ENCODE results near the gene KIF22. TPM values are rescaled to one million over a fixed set of nuclear protein-coding genes. Genes with fewer than 3 reads are reported as not detected.
A peak's percentile ranks its signal among the peaks of the same experiment; 100 is the strongest.
"Not testable (repeated sequence)": the region's sequence is repeated elsewhere in the genome, so short reads cannot be mapped to it uniquely, and the experiment has no call there.

The KIF22 gene
- polyA plus RNA-seq, 4 donors, result 65.2 to 77.7 (median 67.6) TPM

DNA sequence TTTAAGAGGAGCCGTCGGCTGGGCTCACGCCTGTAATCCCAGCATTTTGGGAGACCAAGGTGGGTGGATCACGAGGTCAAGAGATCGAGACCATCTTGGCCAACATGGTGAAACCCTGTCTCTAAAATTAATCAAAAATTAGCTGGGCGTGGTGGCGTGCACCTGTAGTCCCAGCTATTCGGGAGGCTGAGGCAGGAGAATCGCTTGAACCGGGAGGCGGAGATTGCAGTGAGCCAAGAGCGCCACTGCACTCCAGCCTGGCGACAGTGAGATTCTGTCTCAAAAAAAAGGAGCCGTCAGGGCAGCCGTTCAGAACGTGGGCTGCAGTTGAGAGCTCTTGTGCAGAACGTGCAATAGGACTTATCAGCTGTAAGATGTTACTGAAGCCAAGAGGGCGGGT, 2.6 kb downstream of the KIF22 start:
- DNase-seq (ENCODE audit: low read depth in 4 of 4, low spot score in 3 of 4), result not testable (repeated sequence)

DNA sequence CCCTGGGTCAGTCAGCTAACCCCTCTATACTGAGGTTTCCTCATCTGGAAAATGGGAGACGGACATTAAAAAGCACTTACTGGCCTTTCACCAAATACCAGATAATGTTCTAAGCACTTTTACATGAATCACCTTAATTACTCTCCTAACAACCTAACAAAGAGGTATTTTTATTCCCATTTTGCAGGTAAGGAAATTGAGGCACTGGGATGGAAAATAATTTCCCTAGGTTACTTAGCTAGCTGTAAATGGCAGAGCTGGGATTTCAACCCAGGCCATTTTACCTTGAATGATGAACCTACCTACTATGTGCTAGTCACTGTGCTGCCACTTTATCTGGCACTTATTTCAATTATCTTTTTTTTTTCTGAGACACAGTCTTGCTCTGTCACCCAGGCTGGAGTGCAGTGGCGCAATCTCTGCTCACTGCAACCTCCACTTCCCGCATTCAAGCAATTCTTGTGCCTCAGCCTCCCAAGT, 3.7 kb downstream of the KIF22 start:
- no peak for DNase-seq (ENCODE audit: low read depth in 4 of 4, low spot score in 3 of 4)

DNA sequence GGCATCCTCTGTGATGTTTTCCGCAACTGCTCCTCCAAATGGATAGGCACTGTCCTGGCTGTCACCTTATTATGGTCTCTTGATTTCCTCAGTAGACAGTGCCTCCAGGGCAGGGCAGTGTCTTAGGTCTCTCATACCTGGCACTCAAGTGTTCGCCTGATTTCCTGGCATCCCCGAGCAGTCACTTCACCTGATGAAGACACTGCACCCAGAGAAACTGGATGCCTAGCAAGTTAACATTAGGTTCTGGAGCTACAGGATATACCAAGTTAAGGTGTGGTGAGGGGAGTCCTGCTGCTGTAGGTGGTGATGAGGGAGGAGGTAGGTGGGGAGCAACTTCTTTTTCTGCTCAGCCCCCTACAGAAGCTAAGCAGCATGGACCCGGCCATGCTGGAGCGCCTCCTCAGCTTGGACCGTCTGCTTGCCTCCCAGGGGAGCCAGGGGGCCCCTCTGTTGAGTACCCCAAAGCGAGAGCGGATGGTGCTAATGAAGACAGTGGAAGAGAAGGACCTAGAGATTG, 11.9 kb downstream of the KIF22 start:
- DNase-seq (ENCODE audit: low read depth in 4 of 4, low spot score in 3 of 4), result no peak

DNA sequence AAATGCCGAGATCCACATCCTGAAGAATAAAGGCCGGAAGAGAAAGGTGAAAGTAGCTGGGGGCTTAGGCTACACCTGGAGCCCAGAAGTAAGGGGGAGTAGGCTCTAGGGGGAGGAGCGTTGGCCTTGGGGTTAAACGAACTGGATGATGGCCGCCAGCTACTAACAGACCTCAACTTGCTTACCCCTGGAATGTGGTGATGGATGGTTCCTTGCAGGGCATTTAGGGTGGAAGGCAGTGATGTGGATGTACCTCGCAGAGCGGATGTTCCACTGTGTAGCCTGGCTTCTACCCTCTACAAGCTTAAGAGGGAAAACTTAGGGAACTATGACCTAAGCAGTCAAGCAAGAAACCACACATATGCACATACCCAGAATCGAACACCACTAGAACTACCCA, 13.5 kb downstream of the KIF22 start:
- no peak for DNase-seq (ENCODE audit: low read depth in 4 of 4, low spot score in 3 of 4)

DNA sequence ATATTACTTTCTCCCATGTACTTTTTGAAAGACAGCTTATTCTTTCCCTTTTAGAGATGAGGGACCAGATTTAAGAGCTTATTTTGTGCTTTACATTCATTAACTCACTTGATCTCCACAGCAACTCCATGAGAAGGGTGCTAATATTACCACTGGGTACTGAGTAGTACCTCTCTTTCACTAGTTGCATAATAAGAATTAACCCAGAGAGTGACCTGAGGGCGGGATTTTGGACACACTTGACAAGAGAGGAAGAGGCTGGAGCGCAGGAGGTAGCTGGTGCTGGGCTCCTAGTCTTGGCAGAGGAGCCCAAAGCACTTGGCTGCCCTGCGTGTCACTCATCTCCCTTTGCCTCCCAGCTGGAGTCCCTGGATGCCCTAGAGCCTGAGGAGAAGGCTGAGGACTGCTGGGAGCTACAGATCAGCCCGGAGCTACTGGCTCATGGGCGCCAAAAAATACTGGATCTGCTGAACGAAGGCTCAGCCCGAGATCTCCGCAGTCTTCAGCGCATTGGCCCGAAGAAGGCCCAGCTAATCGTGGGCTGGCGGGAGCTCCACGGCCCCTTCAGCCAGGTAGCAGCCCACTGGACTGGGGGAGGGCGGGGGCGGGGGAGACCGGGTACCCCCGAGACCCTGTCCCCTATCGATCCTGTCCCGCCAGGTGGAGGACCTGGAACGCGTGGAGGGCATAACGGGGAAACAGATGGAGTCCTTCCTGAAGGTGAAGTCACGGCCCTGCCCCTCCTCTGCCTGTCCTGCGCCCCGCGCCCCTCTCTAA, 14.1 kb downstream of the KIF22 start:
- DNase-seq (ENCODE audit: low read depth in 4 of 4, low spot score in 3 of 4), result no peak

DNA sequence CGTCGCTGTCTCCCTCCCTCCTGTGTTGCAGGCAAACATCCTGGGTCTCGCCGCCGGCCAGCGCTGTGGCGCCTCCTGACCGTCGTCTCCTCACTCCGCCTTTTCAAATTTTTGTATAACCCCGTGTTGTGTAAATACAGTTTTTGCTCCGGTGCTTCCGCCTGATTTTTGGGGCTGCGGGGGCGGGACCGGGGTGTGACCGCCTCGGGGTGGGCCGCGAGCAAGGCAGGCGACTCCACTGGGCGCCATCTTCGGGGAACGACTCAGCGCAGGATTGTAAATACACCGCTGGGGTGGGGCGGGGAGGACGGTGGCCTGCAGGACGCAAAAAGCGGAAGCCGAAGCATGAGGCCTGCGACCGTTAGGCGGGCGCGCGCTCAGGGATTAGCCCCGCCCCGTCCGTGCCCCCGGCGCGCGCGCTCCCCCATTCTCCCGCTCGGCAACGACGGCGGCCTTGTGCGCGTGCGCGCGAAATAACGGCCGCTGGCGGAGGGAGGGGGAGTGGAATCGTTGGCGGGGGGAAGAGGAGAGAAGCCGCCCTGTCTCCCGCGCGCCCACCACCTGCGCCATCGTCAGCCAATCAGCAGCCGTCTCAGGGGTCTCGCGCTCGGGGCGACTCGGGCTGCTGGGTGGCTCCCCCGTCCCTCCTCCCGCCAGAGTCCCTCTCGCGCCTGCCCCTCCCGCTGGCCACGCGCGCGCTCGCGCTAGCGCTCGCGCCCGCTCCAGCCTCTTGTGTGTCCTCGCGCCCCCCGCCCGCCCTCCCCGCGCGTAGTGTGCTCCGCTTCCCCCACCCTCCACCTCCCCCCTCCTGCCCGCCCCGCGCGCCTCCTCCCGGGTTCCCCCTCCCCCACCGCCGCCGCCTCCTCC, 14.9 kb downstream of the KIF22 start:
- peak; percentile 92 to 96 (median 93) for DNase-seq (ENCODE audit: low read depth in 4 of 4, low spot score in 3 of 4)

DNA sequence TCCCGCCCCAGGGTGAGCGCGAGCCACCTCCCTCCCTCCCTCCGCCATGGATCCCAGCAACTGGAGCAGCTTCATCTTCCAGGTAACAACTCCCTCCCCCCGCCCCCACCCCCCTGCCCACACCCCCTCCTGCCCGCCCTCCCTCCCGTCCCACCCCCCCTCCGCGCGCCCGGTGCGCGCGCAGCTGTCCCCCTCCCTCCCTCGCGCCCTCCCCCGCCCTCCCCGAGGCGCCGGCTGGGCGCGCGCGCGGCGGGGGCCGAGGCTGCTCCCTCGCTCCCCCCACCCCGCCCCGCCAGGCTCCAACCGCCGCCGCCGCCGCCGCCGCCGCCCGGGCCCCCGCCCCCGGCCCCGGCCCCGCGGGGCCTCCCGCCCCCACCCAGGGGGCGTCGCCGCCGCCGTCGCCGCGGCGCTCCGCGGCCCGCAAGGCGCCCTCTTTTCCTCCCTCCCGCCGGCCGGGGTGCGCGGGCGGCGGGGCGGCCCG, 15.6 kb downstream of the KIF22 start, which contains the start of gene MAZ:
Gene MAZ (plus strand): TSS at position 431 of the 481 bp plus-strand sequence. CDS start 173 bp downstream, outside the sequence.
- no peak for DNase-seq (ENCODE audit: low read depth in 4 of 4, low spot score in 3 of 4)

DNA sequence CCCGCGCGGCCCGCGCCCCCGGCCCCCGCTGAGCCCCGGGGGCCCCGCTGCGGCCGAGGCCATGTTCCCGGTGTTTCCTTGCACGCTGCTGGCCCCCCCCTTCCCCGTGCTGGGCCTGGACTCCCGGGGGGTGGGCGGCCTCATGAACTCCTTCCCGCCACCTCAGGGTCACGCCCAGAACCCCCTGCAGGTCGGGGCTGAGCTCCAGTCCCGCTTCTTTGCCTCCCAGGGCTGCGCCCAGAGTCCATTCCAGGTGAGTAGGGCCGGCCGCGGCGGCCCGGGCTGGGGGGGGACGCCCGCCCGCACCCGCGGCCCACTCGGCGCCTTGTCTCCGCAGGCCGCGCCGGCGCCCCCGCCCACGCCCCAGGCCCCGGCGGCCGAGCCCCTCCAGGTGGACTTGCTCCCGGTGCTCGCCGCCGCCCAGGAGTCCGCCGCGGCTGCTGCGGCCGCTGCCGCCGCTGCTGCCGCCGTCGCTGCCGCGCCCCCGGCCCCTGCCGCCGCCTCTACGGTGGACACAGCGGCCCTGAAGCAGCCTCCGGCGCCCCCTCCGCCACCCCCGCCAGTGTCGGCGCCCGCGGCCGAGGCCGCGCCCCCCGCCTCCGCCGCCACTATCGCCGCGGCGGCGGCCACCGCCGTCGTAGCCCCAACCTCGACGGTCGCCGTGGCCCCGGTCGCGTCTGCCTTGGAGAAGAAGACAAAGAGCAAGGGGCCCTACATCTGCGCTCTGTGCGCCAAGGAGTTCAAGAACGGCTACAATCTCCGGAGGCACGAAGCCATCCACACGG, 16.3 kb downstream of the KIF22 start:
- no peak for DNase-seq (ENCODE audit: low read depth in 4 of 4, low spot score in 3 of 4)

DNA sequence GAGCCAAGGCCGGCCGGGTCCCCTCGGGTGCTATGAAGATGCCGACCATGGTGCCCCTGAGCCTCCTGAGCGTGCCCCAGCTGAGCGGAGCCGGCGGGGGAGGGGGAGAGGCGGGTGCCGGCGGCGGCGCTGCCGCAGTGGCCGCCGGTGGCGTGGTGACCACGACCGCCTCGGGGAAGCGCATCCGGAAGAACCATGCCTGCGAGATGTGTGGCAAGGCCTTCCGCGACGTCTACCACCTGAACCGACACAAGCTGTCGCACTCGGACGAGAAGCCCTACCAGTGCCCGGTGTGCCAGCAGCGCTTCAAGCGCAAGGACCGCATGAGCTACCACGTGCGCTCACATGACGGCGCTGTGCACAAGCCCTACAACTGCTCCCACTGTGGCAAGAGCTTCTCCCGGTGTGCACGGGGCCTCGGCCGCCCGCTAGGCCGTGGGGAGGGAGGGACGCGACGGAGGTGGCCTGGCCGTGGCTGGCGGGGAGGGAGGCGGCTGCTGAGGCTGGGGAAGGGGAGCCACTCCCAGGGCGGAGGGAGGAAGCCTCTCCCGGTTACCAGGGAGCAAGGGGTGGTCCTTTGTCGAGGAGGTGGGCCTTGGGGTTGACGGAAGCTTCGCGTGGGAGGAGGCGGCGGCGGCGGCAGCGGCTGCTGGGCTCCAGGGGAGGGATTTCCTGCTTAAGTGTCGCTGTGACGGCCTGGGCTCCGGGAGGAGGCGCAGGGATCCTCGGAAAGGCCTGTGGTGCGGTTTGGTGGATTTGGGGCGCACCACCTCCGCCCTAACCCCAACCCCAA, 17.1 kb downstream of the KIF22 start:
- DNase-seq (ENCODE audit: low read depth in 4 of 4, low spot score in 3 of 4), result peak in 3 of 4 donors; percentile 76 to 83 (median 79)

DNA sequence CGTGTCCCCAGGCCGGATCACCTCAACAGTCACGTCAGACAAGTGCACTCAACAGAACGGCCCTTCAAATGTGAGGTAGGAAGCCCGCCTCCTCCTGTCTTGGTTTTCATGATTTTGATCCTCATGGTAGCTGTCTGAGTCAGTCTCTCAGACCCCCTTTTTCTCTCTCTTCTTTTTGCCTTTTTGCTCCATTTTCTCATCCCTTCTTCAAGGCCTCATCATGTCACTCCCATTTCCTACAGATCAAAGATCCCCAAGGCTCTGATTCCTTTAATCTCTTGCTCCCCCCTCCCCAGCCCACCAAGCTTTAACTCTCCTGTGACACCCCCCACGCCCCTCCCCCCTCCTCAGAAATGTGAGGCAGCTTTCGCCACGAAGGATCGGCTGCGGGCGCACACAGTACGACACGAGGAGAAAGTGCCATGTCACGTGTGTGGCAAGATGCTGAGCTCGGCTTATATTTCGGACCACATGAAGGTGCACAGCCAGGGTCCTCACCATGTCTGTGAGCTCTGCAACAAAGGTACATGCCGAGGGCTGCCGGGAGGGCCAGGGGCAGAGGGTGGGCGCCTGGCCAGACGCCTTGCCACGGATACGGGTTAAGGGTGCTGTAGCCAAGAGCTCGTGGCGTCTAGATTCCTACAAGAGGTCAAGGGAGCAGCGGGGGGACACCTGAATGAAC, 17.8 kb downstream of the KIF22 start:
- DNase-seq (ENCODE audit: low read depth in 4 of 4, low spot score in 3 of 4), result no peak

DNA sequence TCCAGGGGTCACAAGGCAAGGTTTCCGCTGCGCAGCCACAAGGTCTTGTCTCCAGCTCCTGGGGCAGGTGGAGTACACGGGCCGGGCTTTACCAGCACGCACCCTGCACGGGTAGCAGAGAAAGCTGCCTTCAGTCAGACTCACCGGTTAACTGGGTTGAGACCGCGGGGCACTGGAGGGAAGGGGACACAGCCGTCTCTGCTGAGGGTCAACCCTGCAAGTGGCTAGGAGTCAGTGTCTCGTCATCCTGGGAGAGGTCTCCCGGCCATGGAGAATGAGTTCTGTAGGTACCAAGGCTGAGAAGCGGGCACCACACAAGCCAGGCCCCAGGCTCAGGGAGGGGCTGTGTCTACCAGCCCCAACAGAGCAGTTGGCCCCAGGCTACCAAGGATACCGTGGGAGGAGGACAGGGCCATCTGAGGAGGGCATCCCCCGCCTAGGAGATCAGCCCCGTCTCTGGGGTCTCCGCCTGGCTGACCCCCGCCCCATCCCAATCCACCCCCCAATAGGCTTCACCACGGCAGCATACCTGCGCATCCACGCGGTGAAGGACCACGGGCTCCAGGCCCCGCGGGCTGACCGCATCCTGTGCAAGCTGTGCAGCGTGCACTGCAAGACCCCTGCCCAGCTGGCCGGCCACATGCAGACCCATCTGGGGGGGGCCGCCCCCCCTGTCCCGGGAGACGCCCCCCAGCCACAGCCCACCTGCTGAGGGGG, 18.6 kb downstream of the KIF22 start:
- no peak for DNase-seq (ENCODE audit: low read depth in 4 of 4, low spot score in 3 of 4)

DNA sequence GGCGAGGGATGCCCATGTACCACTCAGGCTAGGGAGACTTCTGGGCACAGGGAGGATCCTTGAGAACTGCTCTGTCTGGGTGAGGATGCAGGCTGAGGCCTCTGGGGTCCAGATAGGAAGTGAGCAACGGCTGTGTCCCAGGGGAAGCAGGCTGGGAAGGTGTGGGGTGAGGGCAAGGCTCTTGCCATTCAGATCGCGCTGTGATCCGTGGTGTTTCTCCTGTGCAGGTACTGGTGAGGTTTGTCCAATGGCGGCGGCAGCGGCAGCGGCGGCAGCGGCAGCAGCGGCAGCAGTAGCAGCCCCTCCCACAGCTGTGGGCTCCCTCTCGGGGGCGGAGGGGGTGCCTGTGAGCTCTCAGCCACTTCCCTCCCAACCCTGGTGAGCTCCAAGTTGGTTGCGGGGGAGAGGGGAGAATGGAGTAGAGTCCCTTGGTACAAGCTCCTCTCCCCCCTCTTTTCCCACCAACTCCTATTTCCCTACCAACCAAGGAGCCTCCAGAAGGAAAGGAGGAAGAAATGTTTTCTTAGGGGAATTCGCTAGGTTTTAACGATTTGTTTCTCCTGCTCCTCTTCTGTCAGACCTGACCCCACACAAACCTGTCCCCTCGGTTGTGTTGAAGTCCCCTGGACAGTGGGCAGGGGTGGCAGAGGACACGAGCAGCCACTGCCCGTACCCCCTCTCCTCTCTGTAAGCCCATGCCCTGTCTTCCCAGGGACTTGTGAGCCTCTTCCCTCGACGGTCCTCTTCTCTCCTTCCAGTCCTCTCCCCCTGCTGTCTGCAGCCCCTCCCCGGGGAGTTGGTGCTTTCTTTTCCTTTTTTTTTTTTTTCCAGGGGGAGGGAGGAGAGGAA, 19.5 kb downstream of the KIF22 start:
- no peak for DNase-seq (ENCODE audit: low read depth in 4 of 4, low spot score in 3 of 4)

DNA sequence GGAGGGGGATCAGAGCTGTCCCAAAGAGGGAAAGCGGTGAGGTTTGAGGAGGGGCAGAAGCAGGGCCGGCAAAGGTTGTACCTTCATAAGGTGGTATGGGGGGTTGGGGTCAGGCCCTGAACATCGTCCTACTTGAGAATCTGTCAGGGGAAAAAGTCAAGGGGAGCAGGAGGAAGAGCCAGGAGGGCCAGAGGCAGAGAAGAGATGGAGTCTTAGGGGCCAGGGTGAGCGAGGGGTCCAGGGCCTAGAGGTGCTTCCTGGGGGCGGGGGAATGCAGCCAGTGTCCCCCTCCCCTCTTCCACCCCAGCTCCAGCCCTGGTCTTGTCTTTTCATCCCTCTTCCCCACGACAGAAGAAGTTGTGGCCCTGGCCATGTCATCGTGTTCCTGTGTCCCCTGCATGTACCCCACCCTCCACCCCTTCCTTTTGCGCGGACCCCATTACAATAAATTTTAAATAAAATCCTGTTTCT, 20.2 kb downstream of the KIF22 start:
- DNase-seq (ENCODE audit: low read depth in 4 of 4, low spot score in 3 of 4), result no peak

DNA sequence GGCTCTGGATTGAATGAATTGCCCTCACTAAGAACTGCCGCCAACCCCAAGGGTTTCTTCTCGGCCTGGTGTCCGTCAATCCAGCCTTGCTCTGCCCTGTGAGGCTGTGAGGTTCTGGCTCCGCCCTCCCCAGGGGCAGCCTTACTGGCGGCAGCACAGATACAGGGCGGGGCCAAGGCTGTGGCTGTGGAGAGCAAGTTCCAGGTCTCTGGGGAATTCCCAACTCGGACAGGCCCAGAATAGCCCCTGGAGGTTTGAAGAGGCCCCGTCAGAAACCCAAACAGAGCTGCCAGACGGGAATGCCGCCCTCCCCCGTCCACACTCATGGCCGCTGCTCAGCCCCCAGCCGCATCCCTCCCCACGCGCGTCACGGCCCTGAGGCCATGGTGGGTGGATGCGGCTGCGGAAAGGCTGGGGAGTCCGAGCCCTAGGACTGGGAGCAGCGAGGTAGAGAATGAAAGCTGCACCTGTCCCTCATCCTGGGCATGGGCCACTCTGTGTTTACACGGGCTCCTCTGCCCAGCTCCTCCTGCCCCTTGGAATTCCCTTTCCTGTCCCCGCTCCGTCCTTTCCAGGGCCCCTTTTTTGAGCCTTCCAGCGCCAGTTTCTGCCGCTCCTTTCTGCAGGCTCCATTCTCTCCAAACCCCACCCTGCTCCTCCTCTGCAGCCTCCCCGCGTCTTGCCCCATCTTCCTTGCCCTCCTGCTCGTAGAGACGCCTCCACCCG, 20.8 kb downstream of the KIF22 start:
- peak; percentile 82 to 91 (median 89) for DNase-seq (ENCODE audit: low read depth in 4 of 4, low spot score in 3 of 4)

DNA sequence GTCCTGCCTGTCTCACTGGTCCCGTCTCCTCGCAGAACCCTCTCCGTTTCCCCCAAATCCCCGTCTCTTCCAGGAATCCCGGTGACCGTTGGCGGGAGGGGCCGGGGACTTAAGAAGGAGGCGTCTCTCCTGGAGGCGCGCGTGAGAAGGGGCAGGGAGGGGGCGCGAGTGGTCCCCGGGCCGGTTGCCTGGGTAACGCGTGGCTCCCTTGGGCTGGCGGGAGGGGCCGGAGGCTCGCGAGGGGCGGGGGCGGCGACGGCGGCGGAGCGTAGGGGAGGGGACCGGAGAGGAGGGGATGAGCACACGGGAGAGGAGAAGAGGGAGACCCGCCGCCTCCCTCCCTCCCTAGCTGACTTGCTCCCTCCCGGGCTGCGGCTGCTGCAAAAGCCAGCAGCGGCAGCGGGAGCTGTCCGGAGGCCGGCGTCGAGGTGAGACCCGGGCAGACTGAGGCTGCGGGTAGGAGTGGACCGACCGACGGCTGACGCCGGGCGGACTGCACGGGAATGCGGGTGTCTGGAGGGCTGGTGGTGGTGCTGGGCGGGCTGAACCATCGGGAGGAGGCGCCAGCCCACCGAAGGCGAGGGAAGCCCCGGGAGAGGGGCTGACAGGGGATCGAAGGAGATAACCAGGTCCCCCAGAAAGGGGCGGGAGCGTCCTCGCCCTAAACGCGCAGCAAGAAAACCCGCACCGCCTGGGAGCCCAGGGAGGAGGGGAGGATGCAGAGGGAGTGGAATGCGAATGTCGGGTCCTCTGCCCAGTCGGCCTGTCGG, 21.5 kb downstream of the KIF22 start, which contains the start of gene PRRT2:
Gene PRRT2 (plus strand): TSS at position 298 of the 770 bp plus-strand sequence. CDS start 862 bp downstream, outside the sequence.
- no peak for DNase-seq (ENCODE audit: low read depth in 4 of 4, low spot score in 3 of 4)
